NT2/D1 (cell line): ENCODE measurements around the gene FAIM2.

Experiments used
- YY1 ChIP-seq: IDR thresholded peaks from 2 replicates; pipeline ENCODE4 v1.6.1; 2011; ENCODE audit not compliant: insufficient read length, insufficient read depth
- ZNF274 ChIP-seq: IDR thresholded peaks from 2 replicates; pipeline ENCODE4 v1.6.1; 2011; ENCODE audit warnings: mild to moderate bottlenecking, low read depth, low read length

GRCh38 chr12:49823951-49824350 lies 79.7 kb downstream of the FAIM2 start:
- TF ChIP-seq YY1 = no peak
- no peak for TF ChIP-seq ZNF274
